Measurements from ENCODE around the gene PROP1.
A peak's percentile ranks its signal among the peaks of the same experiment; 100 is the strongest.
"Not testable (repeated sequence)": the region's sequence is repeated elsewhere in the genome, so short reads cannot be mapped to it uniquely, and the experiment has no call there.

Gene PROP1

DNA sequence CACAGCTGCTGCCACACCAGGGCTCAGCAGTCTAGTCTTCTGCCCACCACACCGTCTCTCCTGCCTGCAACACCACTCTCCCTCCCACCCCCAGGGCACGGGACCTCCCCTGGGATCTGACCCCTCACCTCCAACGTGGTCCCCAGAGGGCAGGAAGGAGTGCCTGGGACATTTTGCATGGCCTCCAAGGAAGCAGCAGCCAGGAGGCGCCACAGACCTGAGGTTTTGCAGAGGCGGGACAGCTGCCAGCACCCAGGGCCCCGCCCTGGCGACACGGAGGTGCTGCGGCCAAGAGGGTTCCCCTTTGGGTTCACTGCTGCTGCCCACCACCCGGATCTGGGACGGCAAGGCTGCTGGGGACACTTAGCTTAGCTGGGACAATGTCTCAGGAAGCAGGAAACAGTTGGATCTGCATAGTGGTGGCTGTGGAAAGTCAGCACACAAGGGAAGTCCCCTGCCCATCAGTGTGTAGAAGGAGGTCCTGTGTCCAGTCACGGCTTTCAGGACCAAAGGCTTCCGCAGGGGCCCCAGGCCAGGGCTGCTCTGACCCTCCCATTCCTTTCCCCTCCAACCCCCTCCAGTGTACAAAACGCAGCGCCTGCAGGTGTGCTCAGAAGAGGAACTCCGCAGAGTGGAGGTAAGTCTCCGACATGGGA lies 13.8 kb downstream of the PROP1 start:
- DNase-seq, result no peak

DNA sequence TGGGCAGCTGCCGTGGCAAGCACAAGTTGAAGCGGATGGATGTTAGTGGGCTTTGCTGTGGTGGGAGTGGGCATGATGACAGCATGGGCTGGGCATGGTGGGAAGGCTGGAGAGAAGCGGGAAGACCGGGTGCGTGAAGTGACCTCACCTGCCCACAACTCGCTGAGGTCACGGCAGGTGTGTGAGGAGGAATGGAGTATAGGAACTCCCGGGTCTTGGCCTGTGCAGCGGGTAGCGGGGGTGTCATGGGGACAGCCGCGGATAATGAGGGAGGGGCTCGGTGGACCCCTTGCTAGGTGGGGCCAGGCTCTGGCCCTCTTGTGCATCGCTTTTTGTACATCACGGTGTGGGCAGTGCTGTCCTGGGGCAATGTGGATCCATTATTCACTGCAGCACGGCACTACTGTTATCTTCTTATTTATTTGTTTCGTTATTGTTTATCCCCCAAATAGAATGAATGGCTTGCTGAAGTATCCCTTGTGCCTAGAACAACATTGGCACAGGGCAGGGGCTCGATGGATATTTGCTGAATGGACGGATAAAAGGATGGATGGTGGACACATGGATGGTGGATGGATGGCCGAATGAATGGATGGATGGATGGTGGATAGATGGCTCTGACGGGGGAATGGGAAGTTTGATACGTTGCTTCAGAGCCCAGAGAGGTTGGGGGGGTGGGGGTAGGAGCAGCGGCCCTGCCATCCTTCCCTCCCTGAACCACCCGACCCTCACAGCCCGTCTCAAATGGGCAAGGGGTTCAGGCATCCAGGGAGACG lies 14.6 kb downstream of the PROP1 start:
- DNase-seq, result no peak

DNA sequence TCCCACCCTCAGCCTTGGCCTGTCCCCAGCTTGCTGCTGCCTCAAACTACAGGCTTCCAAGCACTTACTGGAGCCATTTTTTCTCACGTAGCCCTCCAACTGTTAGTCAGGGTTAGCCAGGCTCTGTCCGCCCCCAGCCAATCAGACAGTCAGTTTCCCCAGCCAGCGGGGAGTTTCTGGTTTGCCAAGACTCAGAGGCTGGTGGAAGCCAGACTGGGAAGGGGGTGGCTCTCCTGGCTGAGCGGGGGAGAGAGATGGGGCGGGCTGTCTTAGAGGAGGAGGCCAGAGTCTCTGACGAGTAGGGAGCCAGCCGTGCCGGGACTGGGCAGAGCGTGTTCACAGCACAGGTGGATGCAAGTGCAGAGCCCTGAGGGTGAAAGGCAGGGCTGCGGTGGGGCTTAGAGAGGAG lies 15.3 kb downstream of the PROP1 start:
- DNase-seq, result peak; percentile 6

DNA sequence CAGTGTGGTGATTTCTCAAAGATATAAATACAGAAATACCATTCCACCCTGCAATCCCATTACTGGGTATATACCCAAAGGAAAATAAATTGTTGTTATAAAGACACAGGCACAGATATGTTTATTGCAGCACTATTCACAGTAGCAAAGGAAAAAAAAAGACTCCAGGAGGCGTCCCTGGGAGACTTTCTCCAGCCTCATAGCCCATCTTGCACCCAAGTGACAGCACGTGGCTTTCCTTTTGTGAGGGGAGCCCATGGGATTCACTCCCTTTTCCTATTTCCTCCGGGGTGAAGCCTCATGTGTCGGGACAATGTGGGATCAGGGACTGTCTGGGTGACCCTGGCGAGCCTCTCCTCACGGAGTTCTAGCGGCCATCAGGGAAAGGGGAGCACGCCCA lies 18.4 kb downstream of the PROP1 start:
- not testable (repeated sequence) for DNase-seq

DNA sequence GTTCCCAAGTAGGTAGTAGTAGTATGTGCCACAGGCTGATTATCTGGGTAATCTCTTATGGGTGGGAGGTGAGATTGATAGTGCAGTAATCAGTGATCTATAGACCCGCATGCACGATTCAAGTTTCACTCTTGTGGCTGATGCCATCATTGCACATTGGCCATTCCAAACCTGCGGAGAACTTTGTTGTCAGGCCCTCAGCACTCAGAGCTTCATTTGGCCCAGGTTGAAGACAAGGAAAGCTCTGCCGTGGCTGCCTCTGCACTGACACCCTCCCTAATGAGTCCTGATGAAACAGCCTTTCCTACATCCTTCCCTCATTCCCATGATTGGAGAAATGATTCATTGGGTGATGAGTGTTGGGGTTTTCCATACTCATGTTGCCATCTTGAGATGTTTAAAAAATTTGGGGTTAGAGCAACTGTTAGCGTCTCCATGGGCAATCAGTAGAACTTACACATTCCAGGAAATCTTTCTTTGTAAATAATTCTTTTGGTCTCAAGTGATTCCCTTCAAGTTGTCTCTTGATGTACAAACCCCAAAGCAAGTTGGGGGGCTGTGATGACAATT lies 22.9 kb downstream of the PROP1 start:
- DNase-seq, result peak; percentile 56

DNA sequence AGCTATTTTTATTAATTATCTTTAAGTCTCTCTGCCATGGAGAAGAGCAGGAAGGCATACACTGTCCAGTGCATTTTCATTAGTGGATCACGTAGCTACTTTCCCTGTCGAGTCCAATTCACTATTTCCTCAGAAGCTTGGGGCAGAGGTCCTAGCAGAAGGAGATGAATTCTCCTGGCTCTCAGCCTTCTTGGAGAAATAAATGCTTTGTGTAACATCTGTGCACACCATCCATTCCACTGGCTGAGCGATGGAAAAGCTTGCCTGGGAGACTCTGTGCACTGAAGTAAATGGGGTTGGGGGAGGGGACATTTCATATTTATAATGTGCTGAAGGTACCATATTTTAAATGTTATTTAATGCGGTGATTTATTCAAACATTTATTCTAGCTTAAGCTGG lies 23.4 kb downstream of the PROP1 start:
- DNase-seq, result no peak

DNA sequence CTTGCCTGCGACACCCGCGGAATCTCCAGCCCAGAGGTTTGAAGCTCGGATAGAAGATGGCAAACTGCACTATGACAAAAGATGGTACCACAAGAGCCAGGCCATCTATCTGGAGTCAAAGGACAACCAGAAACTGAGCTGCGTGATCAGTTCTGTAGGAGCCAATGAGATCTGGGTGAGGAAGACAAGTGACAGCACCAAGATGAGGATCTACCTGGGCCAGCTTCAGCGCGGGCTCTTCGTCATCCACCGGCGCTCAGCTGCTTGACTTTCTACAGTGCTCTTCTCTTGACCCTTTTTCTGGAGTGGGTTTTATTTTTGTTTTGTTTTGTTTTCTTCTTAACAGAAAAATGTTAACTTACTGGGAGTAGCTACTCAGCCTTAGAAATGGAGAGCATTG lies 24.0 kb downstream of the PROP1 start:
- not testable (repeated sequence) for DNase-seq

DNA sequence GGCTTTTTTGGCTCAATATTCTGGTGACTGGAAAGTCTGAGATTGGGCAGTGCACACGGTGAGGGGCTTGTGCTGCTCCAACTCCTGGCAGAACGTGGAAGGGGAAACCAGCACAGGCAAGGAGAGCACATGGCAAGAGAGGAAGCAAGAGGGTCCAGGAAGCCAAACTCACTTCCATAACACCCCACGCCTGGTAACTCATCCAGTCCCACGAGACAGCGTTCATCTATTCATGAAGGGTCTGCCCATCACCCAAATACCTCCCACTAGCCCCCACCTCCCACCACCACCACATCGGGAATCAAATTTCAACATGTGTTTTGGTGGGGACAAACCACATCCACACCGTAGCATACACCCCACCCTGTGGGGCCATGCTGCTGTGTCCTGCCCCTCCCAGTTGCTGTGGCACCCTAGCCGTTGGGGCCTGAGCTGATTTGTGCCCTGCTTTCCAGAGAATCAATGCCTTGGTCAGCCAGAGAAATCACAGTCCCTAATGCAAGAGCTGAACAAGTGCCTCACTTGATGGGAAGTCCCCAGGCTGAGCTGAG lies 27.3 kb downstream of the PROP1 start:
- no peak for DNase-seq

DNA sequence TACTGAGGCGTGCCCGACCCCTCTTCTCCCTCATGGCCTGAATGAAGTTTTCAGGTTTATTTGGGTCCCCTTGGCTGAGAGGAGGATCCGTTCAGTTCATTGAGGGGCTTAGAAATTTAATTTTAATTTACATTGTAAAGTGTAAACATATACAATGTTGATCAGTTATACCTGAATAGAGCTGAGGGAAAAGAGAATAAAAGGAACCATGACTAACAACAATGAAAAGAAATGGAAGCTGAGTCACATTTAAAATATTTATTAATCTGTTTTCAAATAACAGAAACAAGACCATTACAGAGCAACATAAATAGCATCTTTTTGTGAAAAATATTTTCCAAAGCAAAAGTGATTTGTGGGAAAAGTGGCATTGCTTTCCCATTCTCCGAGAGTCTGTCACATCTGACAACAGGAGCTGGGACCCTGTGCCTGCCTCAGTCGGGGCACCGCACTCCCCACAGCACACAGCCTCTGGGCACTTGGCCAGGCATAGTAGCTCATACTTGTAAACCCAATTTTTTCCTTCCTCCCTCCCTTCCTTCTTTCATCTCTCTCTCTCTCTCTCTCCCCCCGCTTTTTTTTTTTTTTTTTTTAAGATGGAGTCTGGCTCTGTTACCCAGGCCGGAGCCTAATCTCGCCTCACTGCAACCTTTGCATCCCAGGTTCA lies 28.7 kb downstream of the PROP1 start:
- no peak for DNase-seq

DNA sequence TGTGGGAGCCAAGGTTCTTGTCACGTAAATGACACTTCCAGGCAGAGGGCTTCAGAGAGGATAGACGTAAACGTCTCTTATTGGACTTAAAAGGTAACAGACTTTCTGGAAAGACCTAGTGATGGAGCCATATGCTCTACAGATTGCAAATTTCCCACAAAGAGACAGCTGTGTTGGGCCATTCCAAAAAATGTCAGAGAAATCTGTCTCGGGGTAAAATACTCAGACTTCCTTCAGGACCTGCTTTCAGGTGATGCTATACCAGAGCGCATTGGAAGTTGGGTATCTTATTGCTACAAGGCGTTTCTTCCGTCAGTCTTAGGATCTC lies 29.2 kb downstream of the PROP1 start:
- DNase-seq, result no peak

DNA sequence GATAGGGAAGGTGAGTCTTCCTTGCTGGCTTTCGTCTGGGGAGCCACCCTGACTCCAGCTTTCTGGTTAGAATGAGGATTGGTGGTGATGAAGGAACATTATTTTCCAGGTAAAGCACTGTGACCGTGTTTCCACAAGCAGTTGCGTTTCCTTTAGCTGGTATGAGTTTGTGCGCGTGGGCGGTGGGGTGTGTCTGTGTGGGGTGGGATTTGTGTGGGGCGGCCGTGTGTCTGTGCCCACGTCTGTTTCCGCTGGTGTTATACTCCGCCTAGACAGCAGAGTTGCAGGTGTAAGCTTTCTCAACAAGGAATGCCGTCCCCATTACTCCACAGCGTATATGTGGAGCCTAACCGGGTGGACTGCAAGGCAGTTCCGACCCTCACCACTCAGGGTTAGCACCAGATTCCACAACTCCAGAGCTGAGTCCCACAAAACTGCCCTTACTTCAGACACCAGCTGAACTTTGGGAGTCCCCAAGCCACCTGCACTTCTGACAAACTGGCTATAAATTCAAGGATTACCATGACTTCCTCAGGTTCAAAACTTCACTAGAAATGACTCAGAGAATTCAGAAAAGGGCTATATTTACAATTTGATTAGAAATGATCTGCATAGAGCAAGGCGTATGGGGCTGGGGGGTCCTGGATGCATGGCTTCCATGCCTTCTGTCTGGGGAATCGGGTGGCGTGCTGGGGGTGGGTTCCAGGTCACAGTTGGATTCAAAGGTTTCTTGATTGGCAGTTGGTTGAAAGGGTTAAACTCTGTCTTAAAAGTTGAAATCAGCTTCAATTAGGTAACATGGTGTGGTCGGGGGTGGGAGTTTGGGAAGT lies 29.8 kb downstream of the PROP1 start:
- no peak for DNase-seq

DNA sequence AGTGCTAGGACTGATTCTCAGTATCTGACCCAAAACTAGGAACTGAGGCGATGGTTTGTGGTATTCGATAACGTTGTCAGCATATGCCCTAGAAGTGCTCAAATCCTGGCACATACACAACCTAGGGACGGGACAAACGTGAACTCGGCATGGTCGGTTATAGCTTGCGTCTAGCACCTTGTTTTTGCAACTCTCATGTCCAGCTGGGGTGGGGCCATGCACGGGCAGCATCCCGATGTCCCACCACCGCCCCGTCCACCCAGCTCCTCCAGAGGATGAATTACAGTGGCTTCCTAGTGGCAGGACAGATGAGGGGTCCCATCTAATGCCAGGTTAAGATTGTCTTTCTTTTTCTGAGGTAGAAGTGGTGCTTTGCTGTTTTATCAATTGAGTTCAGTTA lies 31.6 kb downstream of the PROP1 start:
- DNase-seq, result no peak

DNA sequence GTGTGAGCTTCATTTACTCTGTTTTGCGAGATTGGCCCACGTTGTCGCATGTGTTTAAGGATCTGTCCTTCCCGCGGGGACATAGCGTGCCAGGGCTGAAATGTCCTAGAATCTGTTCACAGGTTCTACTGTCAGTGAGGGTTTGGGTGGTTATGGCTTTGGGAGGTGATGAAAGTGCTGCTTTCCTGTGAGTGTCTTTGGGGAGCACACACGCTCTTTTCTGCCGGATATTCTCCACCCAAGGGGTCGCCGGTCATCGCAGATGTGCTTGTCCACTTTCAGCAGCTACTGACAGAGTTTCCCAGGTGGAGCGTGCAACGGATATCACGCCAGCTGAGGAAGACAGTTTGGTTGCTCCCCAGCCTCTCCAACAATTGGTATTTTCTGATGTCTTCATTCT lies 32.1 kb downstream of the PROP1 start:
- no peak for DNase-seq

DNA sequence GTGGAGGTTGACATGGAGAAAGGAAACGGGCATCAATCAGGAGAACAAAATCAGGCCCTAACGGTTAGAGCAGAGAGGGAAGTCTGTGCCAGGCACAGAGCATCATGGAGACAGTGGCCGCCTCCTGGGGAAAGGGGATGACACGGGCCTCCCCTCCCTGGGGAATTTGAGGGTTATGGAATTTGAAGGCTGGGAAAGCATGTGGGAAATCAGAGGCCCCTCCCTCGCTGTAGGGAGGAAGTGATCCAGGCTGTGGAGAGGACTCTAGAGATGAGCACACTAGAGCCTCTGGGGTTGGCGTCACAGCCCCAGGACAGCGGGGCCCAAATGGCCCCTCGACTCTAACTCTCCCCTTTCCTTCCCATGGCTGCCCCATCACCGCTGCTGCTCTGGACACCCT lies 36.7 kb downstream of the PROP1 start:
- no peak for DNase-seq

DNA sequence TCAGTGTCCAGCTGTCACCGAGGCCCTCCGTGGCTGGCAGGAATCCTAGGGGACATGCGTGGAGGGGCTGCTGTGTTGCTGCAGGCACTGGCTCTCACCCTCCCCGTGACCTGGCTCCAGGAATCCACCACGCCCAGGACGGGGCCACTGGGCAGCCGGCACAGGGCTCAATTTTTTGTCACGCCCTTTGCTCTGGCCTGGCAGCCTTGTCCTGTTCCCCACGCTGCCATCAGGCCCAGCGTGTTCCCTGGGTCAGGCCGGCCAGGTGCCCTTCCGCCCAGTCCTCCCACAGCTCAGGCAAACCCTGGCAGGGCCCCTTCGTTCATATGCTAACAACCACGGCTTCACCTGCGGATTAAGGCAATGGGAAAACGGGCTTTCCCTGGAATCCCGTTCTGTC lies 37.3 kb downstream of the PROP1 start:
- DNase-seq, result no peak

DNA sequence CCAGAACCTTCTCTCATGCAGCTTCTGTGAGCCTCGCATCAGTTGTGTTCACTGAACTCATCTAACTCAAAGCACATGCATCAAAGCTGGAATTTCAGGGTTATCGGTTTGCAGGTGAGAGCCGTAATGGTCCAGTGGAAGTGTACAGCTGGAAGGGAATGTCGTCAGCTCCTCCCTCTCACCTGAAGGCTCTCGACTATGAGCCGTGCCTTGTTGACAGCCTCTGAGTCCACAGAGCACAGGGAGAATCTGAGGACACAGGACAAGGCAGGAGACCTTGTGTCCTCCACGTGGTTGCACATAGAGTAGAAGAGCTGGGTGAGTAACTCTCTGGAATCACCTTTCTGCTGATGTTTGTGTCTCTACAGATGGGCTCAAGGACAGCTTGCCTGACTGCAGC lies 38.8 kb downstream of the PROP1 start:
- DNase-seq, result no peak

DNA sequence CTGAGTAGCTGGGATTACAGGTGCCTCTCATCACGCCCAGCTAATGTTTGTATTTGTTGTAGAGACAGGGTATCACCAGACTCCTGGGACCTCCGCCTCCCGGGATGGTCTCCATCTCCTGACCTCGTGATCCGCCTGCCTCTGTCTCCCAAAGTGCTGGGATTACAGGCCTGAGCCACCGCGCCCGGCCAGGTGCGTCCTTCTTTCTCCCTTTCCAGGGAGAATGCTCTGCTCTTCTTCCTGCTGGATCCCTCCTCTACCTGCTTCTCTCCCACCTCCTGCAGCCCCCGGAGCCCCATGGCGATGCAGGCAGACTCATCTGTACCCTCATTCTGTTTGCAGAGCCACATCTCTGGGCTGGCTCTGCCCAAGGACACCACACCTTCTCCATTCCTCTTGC lies 42.9 kb downstream of the PROP1 start:
- not testable (repeated sequence) for DNase-seq

DNA sequence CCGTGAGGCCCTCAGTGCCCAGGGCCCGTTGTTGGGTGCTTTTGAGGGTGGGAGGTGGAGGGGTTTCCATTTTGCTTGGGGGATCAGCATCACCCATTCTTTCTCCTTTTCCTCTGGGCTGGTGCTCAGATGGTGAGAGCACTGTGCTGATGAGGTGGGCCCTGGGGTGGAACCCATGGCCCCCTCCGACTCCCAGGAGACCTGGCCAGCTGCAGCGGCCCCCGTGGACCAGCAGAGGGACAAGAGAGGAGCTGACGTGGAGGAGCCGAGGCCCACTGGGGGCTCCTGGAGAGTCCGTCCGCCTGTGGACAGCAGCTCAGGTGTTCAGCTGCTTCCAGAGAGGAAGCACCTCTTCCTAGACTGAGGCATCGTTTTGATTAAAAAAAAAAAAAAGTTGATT lies 46.4 kb downstream of the PROP1 start:
- DNase-seq, result not testable (repeated sequence)

DNA sequence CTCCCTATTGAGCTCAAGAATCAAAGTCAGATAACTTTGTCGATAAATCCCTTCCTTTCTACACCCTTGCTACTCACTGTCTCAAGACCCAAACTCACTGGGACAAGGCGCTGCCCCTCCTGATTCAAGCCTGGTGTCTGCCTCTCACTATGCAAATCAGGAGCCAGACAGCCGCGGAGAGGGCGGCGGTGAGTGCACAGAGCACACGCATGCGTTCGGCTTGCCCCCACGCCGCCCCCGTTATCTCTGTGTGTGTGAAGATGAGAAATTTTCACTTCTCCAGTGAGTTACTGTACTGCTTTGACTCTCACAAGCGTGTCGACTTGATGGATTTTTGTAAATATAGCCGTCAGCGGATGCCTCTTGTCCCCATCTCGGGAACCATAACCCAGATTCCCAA lies 47.0 kb downstream of the PROP1 start:
- not testable (repeated sequence) for DNase-seq

DNA sequence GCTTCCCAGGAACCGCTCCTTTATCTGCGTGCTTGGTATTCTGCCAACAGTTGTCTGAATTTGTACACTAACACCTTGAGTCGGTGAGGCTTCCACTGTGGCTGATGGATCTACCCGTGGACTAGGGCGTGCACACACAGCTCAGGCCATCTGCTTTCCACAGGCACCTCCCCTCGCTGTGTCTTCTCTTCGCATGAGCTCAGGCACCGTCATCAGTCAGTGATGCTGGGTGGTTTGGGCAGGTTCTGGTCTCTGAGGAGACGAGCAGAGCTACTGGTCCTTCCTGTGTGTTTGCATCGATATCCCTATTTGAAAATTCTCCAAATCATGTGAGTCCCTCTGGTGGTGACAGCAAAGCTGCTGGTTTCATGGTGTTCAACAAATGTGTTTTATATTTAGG lies 48.1 kb downstream of the PROP1 start:
- peak; percentile 22 for DNase-seq

DNA sequence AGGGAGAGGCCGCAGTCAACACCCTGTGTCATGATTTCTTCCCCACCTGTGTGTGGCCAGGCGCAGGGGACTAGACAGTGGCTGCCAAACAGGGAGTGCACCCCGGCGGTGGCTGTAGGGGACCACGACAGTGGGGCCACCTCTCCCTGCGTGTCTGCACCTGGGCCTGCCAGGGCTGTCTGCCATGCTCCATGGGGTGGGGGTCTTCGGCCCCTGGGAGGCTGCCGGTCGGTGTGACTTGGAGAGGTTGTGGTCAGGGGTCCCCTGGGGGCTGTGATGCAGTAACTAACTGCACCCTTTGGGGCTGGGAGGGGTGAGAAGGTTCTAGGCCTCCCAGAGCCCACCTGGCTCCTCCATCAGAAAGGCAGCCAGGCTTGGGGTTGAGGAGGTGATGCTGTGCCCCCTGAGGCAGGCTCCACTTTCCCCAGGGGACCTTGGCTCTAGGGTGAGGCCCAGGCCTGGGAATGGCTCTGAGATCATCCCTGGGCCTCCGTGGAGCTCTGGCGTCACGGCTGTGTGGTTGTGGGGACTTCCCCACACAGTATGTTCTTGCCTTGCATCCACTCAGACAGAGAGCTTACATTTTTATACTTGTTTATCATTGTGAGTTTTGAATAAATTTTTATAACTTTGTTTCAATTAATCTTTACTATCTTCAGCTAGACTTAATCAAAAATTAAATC lies 50.3 kb downstream of the PROP1 start:
- DNase-seq, result not testable (repeated sequence)

DNA sequence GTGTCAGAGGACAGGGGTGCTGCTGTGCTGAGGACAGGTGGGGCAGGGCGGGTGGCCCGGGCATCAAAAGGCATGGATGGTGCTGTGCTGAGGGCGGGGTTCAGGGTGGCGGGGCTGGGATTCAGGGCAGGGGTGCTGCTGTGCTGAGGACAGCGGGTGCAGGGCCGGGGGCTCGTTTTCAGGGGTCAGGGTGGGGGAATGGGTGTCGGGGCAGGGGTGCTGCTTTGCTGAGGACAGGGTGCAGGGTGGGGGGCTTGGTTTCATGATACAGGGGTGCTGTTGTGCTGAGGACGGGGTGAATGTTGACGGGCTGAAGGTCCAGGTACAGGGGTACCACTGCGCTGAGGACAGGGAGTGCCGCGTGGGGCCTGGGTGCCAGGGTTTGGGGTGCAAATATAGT lies 50.9 kb downstream of the PROP1 start:
- not testable (repeated sequence) for DNase-seq

Measured in fibroblast of skin of right quadriceps (primary cell).